ENCODE results near the gene NFE2L1.
"Not testable (repeated sequence)": the region's sequence is repeated elsewhere in the genome, so short reads cannot be mapped to it uniquely, and the experiment has no call there.

Gene NFE2L1

DNA sequence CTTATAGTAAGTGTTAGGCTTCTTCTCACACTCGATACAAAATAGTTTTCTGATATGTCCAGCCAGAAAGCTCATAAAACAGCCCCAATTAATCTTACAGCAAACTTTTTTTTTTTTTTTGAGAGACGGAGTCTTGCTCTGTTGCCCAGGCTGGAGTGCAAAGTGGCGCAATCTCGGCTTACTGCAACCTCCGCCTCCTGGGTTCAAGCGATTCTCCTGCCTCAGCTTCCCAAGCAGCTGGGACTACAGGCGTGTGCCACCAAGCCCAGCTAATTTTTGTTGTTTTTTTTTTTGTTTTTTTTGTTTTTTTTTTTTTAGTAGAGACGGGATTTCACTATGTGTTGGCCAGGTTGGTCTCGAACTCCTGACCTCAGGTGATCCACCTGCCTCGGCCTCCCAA lies 29.0 kb downstream of the NFE2L1 start:
- peaks cover 40% of the 10 kb centered on the region for H3K36me3 ChIP-seq (ENCODE audit: control insufficient read depth, low read depth, low read length)

DNA sequence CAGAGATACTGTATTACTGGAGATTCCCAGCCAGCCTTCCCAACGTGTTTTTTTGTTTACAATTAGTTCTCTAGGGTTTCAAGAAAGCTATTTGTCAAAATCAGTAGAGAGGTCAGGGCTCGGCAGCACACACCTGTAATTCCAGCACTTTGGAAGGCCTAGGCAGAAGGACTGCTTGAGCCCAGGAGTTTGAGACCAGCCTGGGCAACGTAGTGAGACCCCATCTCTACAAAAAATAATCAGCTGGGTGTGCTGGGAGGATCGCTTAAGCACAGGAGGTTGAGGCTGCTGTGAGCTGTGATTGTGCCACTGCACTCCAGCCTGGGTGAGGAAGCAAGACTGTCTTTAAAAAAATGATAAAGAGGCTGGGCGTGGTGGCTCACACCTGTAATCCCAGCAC lies 33.7 kb downstream of the NFE2L1 start:
- H3K9ac ChIP-seq (ENCODE audit: low read length) = no peak overlapping the region
- H3K4me1 ChIP-seq (ENCODE audit: control insufficient read depth, low read depth, low read length) = no peaks in the 10 kb centered on the region
- H3K27ac ChIP-seq (ENCODE audit: low read length) = no peak overlapping the region
- peaks cover 1% of the 10 kb centered on the region for H3K36me3 ChIP-seq (ENCODE audit: control insufficient read depth, low read depth, low read length)
- H3K27me3 ChIP-seq (ENCODE audit: control insufficient read depth, insufficient read depth, low read length) = no peaks in the 10 kb centered on the region
- no peak overlapping the region for H3K4me3 ChIP-seq (ENCODE audit: low read length)
- H3K9me3 ChIP-seq (ENCODE audit: control insufficient read depth, low read depth, low read length) = no peaks in the 10 kb centered on the region

More for the DNA sequence above, 29.0 kb downstream of the NFE2L1 start:
- not testable (repeated sequence) for H3K27ac ChIP-seq (ENCODE audit: low read length); H3K9ac ChIP-seq (ENCODE audit: low read length); H3K9me3 ChIP-seq (ENCODE audit: control insufficient read depth, low read depth, low read length); H3K27me3 ChIP-seq (ENCODE audit: control insufficient read depth, insufficient read depth, low read length); H3K4me1 ChIP-seq (ENCODE audit: control insufficient read depth, low read depth, low read length); H3K4me3 ChIP-seq (ENCODE audit: low read length)

DNA sequence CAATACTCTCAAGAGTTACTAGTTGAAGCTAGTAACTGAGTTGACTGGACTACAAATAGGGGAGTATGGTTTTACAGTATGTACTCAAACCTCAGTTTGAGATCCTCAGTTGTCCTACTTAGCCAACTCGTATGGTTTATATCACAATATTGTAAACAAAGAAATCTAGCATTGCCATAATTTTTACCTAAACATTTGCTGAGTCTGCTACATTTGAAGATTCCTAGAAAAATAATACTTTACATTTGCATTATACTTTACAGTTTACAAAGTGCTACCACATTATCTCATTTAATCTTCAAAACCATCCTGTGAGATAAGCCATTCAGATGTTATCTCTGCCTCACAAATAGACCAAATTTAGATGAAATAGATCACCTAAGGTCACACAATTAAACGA lies 36.8 kb downstream of the NFE2L1 start:
- Histone ChIP-seq H3K4me1 (ENCODE audit: control insufficient read depth, low read depth, low read length) (no peaks in the 10 kb centered on the region), H3K27me3 (ENCODE audit: control insufficient read depth, insufficient read depth, low read length) (no peaks in the 10 kb centered on the region), H3K9ac (ENCODE audit: low read length) (no peak overlapping the region), H3K27ac (ENCODE audit: low read length) (no peak overlapping the region), H3K9me3 (ENCODE audit: control insufficient read depth, low read depth, low read length) (no peaks in the 10 kb centered on the region), H3K4me3 (ENCODE audit: low read length) (no peak overlapping the region), H3K36me3 (ENCODE audit: control insufficient read depth, low read depth, low read length) (no peaks in the 10 kb centered on the region)

DNA sequence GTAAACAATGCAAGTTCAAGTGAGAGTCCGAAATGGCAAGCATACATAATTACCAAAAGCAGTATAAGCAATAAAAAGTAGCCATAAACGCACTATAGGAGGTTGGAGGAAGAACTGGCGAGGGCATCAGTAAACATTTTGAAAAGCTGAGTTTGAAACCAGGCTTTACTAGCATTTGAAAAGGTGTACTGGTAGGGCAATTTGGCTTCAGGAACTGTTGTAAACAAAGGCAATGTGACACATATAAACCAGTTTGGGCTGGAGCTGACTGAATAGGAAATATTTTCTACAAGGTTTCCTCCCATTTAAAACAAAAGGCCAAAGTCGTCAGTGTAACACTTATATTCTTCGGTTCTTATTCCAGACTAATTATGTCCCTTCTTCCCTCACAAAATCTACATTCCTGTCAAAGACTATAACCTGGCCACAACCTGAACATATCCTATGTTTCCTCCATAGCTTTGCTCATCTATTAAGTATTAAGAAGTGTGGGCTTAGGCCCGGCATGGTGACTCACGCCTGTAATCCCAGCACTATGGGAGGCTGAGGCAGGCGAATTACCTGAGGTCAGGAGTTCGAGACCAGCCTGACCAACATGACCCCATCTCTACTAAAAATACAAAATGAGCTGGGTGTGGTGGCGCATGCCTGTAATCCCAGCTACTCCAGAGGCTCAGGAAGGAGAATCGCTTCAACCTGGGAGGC lies 45.3 kb downstream of the NFE2L1 start:
- Histone ChIP-seq H3K27ac (ENCODE audit: low read length) (no peak overlapping the region), H3K9ac (ENCODE audit: low read length) (no peak overlapping the region), H3K4me3 (ENCODE audit: low read length) (no peak overlapping the region), H3K9me3 (ENCODE audit: control insufficient read depth, low read depth, low read length) (no peaks in the 10 kb centered on the region), H3K4me1 (ENCODE audit: control insufficient read depth, low read depth, low read length) (no peaks in the 10 kb centered on the region), H3K27me3 (ENCODE audit: control insufficient read depth, insufficient read depth, low read length) (no peaks in the 10 kb centered on the region), H3K36me3 (ENCODE audit: control insufficient read depth, low read depth, low read length) (peaks cover 11% of the 10 kb centered on the region)

DNA sequence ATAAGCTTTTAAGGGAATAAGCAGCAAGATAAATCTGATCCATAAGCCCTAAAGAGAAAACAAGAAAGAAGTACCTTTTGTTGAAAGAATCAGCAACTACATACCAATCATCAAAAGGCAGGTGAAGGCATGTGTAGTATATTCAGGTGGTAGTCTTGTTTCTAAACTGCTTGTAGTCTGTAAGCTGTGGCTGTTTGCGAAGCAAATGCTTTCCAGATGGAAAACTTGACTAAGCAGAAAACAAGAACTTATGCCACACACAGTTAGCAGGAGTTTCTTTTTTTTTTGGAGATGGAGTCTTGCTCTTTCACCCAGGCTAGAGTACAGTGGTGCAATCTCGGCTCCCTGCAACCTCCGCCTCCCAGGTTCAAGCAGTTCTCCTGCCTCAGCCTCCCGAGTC lies 47.5 kb downstream of the NFE2L1 start:
- Histone ChIP-seq H3K4me1 (ENCODE audit: control insufficient read depth, low read depth, low read length) (no peaks in the 10 kb centered on the region), H3K36me3 (ENCODE audit: control insufficient read depth, low read depth, low read length) (peaks cover 8% of the 10 kb centered on the region), H3K9ac (ENCODE audit: low read length) (no peak overlapping the region), H3K27me3 (ENCODE audit: control insufficient read depth, insufficient read depth, low read length) (no peaks in the 10 kb centered on the region), H3K9me3 (ENCODE audit: control insufficient read depth, low read depth, low read length) (no peaks in the 10 kb centered on the region), H3K4me3 (ENCODE audit: low read length) (no peak overlapping the region), H3K27ac (ENCODE audit: low read length) (no peak overlapping the region)

DNA sequence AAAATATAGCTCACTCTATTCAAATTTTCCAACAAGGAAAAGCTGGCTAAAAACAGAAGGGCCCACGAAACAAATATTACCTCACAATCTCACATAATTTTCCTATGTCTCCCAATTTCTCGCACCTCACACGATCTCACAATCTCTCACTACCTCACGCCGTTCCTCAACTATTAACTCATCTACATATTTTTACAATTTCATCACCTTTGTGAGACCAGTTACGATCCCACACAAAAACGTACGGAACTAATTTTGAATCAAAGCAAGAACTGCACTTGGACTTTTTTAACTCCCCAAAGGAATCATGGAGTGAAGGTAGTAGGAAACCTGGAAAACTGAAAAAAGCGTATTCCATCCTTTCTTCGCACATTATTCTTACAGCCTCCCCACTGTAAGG lies 52.0 kb downstream of the NFE2L1 start:
- H3K4me1 ChIP-seq (ENCODE audit: control insufficient read depth, low read depth, low read length) = no peaks in the 10 kb centered on the region
- H3K27me3 ChIP-seq (ENCODE audit: control insufficient read depth, insufficient read depth, low read length) = no peaks in the 10 kb centered on the region
- no peaks in the 10 kb centered on the region for H3K9me3 ChIP-seq (ENCODE audit: control insufficient read depth, low read depth, low read length)
- peak overlapping the region; percentile 80 for H3K4me3 ChIP-seq (ENCODE audit: low read length)
- H3K27ac ChIP-seq (ENCODE audit: low read length) = no peak overlapping the region
- peak overlapping the region; percentile 90 for H3K9ac ChIP-seq (ENCODE audit: low read length)
- no peaks in the 10 kb centered on the region for H3K36me3 ChIP-seq (ENCODE audit: control insufficient read depth, low read depth, low read length)

DNA sequence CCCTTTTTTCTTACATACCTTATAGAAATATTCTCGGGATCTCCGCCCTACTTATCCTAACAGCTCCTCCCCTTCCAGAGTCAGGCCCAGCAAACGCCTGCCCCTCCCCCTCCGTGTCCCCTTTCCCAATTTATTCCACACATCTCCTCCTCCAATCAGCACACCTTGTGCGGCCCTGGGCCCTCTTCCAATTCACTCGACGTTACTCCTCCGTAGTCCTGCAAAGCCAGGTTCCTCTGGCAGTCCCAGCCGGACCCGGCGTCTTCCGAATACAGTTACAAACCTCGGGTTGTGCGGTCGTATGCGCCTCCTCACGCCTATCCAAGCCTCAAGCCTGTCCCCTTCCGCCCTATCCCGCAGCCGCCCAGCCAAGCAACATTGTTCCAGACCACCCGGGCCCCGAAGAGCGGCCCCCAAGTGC lies 52.4 kb downstream of the NFE2L1 start:
- peak overlapping the region; percentile 90 for H3K9ac ChIP-seq (ENCODE audit: low read length)
- peak overlapping the region; percentile 41 for H3K27ac ChIP-seq (ENCODE audit: low read length)
- H3K4me3 ChIP-seq (ENCODE audit: low read length) = peak overlapping the region; percentile 80
- H3K9me3 ChIP-seq (ENCODE audit: control insufficient read depth, low read depth, low read length) = no peaks in the 10 kb centered on the region
- H3K27me3 ChIP-seq (ENCODE audit: control insufficient read depth, insufficient read depth, low read length) = no peaks in the 10 kb centered on the region
- H3K36me3 ChIP-seq (ENCODE audit: control insufficient read depth, low read depth, low read length) = no peaks in the 10 kb centered on the region
- no peaks in the 10 kb centered on the region for H3K4me1 ChIP-seq (ENCODE audit: control insufficient read depth, low read depth, low read length)

DNA sequence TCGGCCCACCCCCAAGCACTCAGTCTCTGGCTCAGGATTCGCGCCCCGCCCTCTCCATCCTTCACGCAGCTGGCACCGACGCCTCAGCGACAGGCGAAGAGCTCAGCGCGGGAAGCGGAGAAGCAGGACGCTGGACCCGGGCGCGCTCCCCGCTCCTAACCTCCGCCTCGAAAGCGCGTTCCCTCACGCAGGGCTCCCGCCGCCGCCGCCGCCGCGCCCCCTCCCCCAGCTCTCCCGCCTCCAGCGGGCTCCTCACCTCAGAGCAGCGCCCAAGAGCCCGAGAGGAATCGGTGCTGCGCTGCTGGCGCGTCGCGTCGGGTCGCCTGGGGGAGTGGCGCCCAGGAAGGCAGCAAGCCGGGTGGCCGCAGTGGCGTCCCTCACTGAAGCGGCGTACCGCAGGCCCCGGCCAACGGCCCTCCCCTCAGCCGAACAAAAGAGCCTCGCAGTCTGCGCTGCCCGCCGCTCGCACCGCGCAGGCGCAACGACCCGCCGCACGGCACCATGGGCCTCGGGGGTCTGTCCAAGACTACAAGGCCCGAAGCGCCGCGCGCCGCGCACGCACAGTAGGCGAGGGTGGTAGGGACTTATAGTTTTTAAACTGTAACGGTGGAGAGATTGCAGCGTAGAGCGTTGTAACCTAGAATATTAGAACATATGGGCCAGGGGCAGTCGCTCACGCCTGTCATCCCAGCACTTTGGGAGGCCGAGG lies 53.0 kb downstream of the NFE2L1 start, which contains the start of gene CBX1:
Gene CBX1, minus strand, starts transcription at position 467 of the 709 bp plus-strand sequence. CDS start 24,474 bp downstream, outside the sequence.
- H3K27me3 ChIP-seq (ENCODE audit: control insufficient read depth, insufficient read depth, low read length) = no peaks in the 10 kb centered on the region
- peak within 1 kb of the TSS; percentile 80 for H3K4me3 ChIP-seq (ENCODE audit: low read length)
- H3K4me1 ChIP-seq (ENCODE audit: control insufficient read depth, low read depth, low read length) = no peaks in the 10 kb centered on the region
- peak within 1 kb of the TSS; percentile 90 for H3K9ac ChIP-seq (ENCODE audit: low read length)
- H3K27ac ChIP-seq (ENCODE audit: low read length) = peak within 1 kb of the TSS; percentile 41
- H3K9me3 ChIP-seq (ENCODE audit: control insufficient read depth, low read depth, low read length) = no peaks in the 10 kb centered on the region
- H3K36me3 ChIP-seq (ENCODE audit: control insufficient read depth, low read depth, low read length) = no peaks in the 10 kb centered on the region

DNA sequence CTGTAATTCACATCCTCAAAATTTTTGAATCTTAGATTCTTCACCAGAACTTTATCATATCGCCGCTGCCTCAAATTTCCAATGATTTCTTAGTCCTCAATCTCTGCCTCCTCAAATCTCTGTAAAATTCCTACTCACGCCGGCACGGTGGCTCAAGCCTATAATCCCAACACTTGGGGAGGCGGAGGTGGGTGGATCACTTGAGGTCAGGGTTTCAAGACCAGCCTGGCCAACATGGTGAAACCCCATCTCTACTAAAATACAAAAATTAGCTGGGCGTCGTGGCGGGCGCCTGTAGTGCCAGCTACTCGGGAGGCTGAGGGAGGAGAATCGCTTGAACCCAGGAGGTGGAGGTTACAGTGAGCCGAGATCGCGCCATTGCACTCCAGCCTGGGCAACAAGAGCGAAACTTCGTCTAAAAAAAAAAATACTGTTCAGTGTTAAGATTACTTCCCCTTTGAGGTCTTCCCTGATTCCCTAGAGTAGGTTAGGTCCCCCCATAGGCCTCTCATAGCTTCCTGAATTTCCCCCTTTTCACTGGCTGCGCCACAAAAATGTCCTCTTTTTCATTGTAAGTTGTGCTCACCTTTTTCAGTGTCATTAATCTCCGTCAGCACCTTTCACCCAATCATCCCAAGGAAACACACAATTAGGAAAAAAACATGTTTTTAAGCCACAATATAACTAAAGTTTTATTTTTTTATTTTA lies 54.0 kb downstream of the NFE2L1 start:
- Histone ChIP-seq H3K27me3 (ENCODE audit: control insufficient read depth, insufficient read depth, low read length) (no peaks in the 10 kb centered on the region), H3K4me3 (ENCODE audit: low read length) (no peak overlapping the region), H3K4me1 (ENCODE audit: control insufficient read depth, low read depth, low read length) (no peaks in the 10 kb centered on the region), H3K9me3 (ENCODE audit: control insufficient read depth, low read depth, low read length) (no peaks in the 10 kb centered on the region), H3K36me3 (ENCODE audit: control insufficient read depth, low read depth, low read length) (no peaks in the 10 kb centered on the region), H3K9ac (ENCODE audit: low read length) (no peak overlapping the region), H3K27ac (ENCODE audit: low read length) (no peak overlapping the region)

DNA sequence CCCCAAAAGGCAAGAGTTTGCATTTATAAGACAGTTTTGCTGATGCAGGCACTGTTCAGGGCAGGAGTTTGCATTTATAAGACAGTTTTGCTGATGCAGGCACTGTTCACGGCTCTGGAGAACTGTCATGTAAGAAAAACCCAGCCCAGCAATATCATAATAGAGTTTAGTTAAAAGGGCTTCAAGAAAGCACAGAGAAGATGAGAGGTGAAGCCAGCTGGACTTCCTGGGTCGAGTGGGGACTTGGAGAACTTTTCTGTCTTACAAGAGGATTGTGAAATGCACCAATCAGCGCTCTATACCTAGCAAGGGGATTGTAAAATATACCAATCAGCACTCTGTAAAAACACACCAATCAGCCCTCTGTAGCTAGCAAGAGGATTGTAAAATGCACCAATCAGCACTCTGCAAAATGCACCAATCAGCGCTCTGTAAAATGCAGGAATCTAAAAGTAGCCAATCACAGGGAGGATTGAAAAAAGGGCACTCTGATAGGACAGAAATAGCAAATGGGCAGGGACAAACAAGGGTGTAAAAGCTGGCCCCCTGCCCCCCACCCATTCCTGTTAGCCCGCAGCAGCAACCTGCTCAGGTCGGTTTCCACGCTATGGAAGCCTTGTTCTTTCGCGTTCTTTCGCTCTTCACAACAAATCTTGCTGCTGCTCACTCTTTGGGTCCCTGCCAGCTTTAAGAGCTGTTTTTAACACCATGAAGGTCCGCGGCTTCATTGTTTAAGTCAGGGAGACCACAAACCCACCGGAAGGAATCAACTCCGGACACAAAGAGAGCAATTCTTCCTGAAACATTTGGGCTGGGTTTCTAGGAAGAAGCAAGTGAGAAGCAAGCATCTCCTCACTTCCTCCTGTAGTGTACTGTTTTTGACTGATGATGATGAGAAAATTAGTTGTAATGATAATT lies 54.9 kb downstream of the NFE2L1 start:
- Histone ChIP-seq H3K9me3 (ENCODE audit: control insufficient read depth, low read depth, low read length) (no peaks in the 10 kb centered on the region), H3K27ac (ENCODE audit: low read length) (no peak overlapping the region), H3K27me3 (ENCODE audit: control insufficient read depth, insufficient read depth, low read length) (no peaks in the 10 kb centered on the region), H3K36me3 (ENCODE audit: control insufficient read depth, low read depth, low read length) (no peaks in the 10 kb centered on the region), H3K4me3 (ENCODE audit: low read length) (no peak overlapping the region), H3K9ac (ENCODE audit: low read length) (no peak overlapping the region), H3K4me1 (ENCODE audit: control insufficient read depth, low read depth, low read length) (no peaks in the 10 kb centered on the region)

DNA sequence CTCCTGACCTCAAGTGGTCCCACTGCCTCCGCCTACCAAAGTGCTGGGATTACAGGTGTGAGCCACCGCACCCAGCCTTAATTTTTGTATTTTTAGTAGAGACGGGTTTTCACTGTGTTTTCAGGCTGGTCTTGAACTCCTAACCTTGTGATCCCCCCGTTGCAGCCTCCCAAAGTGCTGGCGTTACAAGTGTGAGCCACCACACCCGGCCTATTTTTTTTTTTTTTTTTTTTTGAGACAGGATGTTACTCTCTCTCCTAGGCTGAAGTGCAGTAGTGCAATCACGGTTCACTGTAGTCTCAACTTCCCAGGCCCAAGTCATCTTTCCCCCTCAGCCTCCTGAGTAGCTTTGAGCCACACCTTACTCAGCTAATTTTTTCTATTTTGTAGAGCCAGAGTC lies 56.3 kb downstream of the NFE2L1 start:
- H3K36me3 ChIP-seq (ENCODE audit: control insufficient read depth, low read depth, low read length) = no peaks in the 10 kb centered on the region
- H3K27me3 ChIP-seq (ENCODE audit: control insufficient read depth, insufficient read depth, low read length) = no peaks in the 10 kb centered on the region
- H3K9me3 ChIP-seq (ENCODE audit: control insufficient read depth, low read depth, low read length) = no peaks in the 10 kb centered on the region
- H3K4me1 ChIP-seq (ENCODE audit: control insufficient read depth, low read depth, low read length) = no peaks in the 10 kb centered on the region
- no peak overlapping the region for H3K9ac ChIP-seq (ENCODE audit: low read length)
- no peak overlapping the region for H3K4me3 ChIP-seq (ENCODE audit: low read length)
- no peak overlapping the region for H3K27ac ChIP-seq (ENCODE audit: low read length)
